Spinal cord (tissue), 10 donors: Measurements from ENCODE around the gene ACACB. TPM values are rescaled to one million over a fixed set of nuclear protein-coding genes. Genes with fewer than 3 reads are reported as not detected.

Experiments used
- DNase-seq, 6 donors: peaks; one replicate each; pipeline versions ENCODE4 v3.0.0 to v3.0.0-alpha.2; 2013 to 2015; ENCODE audit warnings: low spot score in 6 of 6, low read depth in 4 of 6
- H3K27ac ChIP-seq: one replicate; pipeline ENCODE4 v1.5.1; 2013; ENCODE audit warnings: low read depth, low read length, control low read depth
- H3K27me3 ChIP-seq: one replicate; pipeline ENCODE4 v1.6.1; 2013; ENCODE audit warnings: low read length; ENCODE audit not compliant: control insufficient read depth, insufficient read depth
- H3K36me3 ChIP-seq: one replicate; pipeline ENCODE4 v1.6.1; 2013; ENCODE audit warnings: low read length; ENCODE audit not compliant: control insufficient read depth, insufficient read depth
- H3K4me1 ChIP-seq: one replicate; pipeline ENCODE4 v1.6.1; 2013; ENCODE audit warnings: low read length; ENCODE audit not compliant: control insufficient read depth, insufficient read depth
- H3K4me3 ChIP-seq: one replicate; pipeline ENCODE4 v1.5.1; 2013; ENCODE audit warnings: low read depth, low read length, control low read depth
- H3K9me3 ChIP-seq: one replicate; pipeline ENCODE4 v1.6.1; 2013; ENCODE audit warnings: low read length; ENCODE audit not compliant: control insufficient read depth, insufficient read depth
- WGBS: methylation state at CpG from one replicate; pipeline ENCODE4 v1.1.5; 2013; ENCODE audit warnings: missing lambda C conversion rate; ENCODE audit not compliant: insufficient coverage; 5-methylcytosine and 5-hydroxymethylcytosine counted together
- polyA plus RNA-seq, 2 donors: library from polyadenylated mRNA; unstranded; fragments of 120-200 nt; gene quantifications; one replicate each; pipeline ENCODE4 v1.2.1, GENCODE V29; 2013; ENCODE audit not compliant: insufficient read length in 2 of 2
- total RNA-seq, 2 donors: library from RNA; depleted of rRNA in 1 of 2; stranded (reverse); fragments of 120-200 nt in 1 of 2; fragments of >200 nt in 1 of 2; gene quantifications; one replicate each; pipeline versions ENCODE4 v1.2.3 to v1.2.4, GENCODE V29; 2013 to 2014
- donor health status: healthy.

ACACB gene
- total and polyA plus RNA-seq, 4 donors: 8.3 to 18.6 (median 14.3) TPM

GRCh38 chr12:109252799-109253198 lies 136.4 kb downstream of the ACACB start:
- WGBS: 82% methylated on average over 2 of the region's 4 CpGs
- H3K36me3 ChIP-seq: peaks cover 7% of the 10 kb centered on the region

GRCh38 chr12:109253913-109254544 lies 137.6 kb downstream of the ACACB start:
- 98% methylated on average over 6 of the region's 7 CpGs for WGBS
- H3K9me3 ChIP-seq: peaks cover 7% of the 10 kb centered on the region
- DNase-seq: no peak
- H3K36me3 ChIP-seq: peaks cover 16% of the 10 kb centered on the region
- H3K27ac ChIP-seq: no peak overlapping the region
- no peaks in the 10 kb centered on the region for H3K4me1 ChIP-seq
- H3K27me3 ChIP-seq: no peaks in the 10 kb centered on the region
- H3K4me3 ChIP-seq: no peak overlapping the region

More at GRCh38 chr12:109252799-109253198, 136.4 kb downstream of the ACACB start:
- H3K9me3 ChIP-seq: peaks cover 7% of the 10 kb centered on the region
- no peak overlapping the region for H3K4me3 ChIP-seq
- no peak for DNase-seq
- H3K4me1 ChIP-seq: no peaks in the 10 kb centered on the region
- H3K27ac ChIP-seq: no peak overlapping the region
- H3K27me3 ChIP-seq: no peaks in the 10 kb centered on the region

GRCh38 chr12:109255377-109255776 lies 139.0 kb downstream of the ACACB start:
- Histone ChIP-seq H3K4me3 (no peak overlapping the region), H3K27ac (no peak overlapping the region), H3K9me3 (peaks cover 7% of the 10 kb centered on the region), H3K36me3 (peaks cover 19% of the 10 kb centered on the region), H3K27me3 (no peaks in the 10 kb centered on the region), H3K4me1 (no peaks in the 10 kb centered on the region)
- 69% methylated on average over 4 of the region's 5 CpGs for WGBS
- DNase-seq: no peak

GRCh38 chr12:109256011-109256410 lies 139.6 kb downstream of the ACACB start:
- no peak overlapping the region for H3K27ac ChIP-seq
- H3K36me3 ChIP-seq: peaks cover 19% of the 10 kb centered on the region
- H3K4me3 ChIP-seq: no peak overlapping the region
- WGBS: 96% methylated on average over 8 of the region's 8 CpGs
- H3K4me1 ChIP-seq: no peaks in the 10 kb centered on the region
- no peaks in the 10 kb centered on the region for H3K27me3 ChIP-seq
- peaks cover 6% of the 10 kb centered on the region for H3K9me3 ChIP-seq
- no peak for DNase-seq

GRCh38 chr12:109258201-109258600 lies 141.8 kb downstream of the ACACB start:
- WGBS: 89% methylated on average over 6 of the region's 6 CpGs
- H3K27me3 ChIP-seq: no peaks in the 10 kb centered on the region
- no peak overlapping the region for H3K4me3 ChIP-seq
- H3K9me3 ChIP-seq: peaks cover 6% of the 10 kb centered on the region
- no peaks in the 10 kb centered on the region for H3K4me1 ChIP-seq
- peaks cover 16% of the 10 kb centered on the region for H3K36me3 ChIP-seq
- DNase-seq: no peak
- H3K27ac ChIP-seq: no peak overlapping the region

GRCh38 chr12:109258607-109259544 lies 142.5 kb downstream of the ACACB start:
- no peak overlapping the region for H3K4me3 ChIP-seq
- no peak overlapping the region for H3K27ac ChIP-seq
- peaks cover 16% of the 10 kb centered on the region for H3K36me3 ChIP-seq
- peaks cover 3% of the 10 kb centered on the region for H3K9me3 ChIP-seq
- no peak for DNase-seq
- no peaks in the 10 kb centered on the region for H3K27me3 ChIP-seq
- WGBS: 86% methylated on average over 16 of the region's 16 CpGs
- H3K4me1 ChIP-seq: no peaks in the 10 kb centered on the region

- H3K4me3 ChIP-seq: no peak overlapping the region
- H3K27me3 ChIP-seq: no peaks in the 10 kb centered on the region
- 100% methylated on average over 1 of the region's 1 CpG for WGBS
- no peaks in the 10 kb centered on the region for H3K4me1 ChIP-seq
- no peak overlapping the region for H3K27ac ChIP-seq
- no peaks in the 10 kb centered on the region for H3K9me3 ChIP-seq
- H3K36me3 ChIP-seq: peaks cover 16% of the 10 kb centered on the region
- DNase-seq: no peak
Observed at GRCh38 chr12:109259545-109259895, 143.1 kb downstream of the ACACB start.

- H3K4me1 ChIP-seq: no peaks in the 10 kb centered on the region
- H3K9me3 ChIP-seq: no peaks in the 10 kb centered on the region
- no peaks in the 10 kb centered on the region for H3K27me3 ChIP-seq
- DNase-seq: no peak
- H3K36me3 ChIP-seq: peaks cover 26% of the 10 kb centered on the region
- no CpG with 5 or more reads among the region's 1 CpG for WGBS
- no peak overlapping the region for H3K27ac ChIP-seq
- no peak overlapping the region for H3K4me3 ChIP-seq
Observed at GRCh38 chr12:109261087-109261486, 144.7 kb downstream of the ACACB start.

- Histone ChIP-seq H3K4me3 (no peak overlapping the region), H3K9me3 (no peaks in the 10 kb centered on the region), H3K27me3 (no peaks in the 10 kb centered on the region), H3K27ac (no peak overlapping the region), H3K36me3 (peaks cover 25% of the 10 kb centered on the region), H3K4me1 (no peaks in the 10 kb centered on the region)
- DNase-seq: no peak
- whole genome bisulfite sequencing: 86% methylated on average over 1 of the region's 2 CpGs
Observed at GRCh38 chr12:109261939-109262338, 145.6 kb downstream of the ACACB start.
